SU-DHL-6 (cell line): ENCODE data around the gene LECT2.

ENCODE experiments used
- H2AFZ ChIP-seq: fragments of 200-600 bp; sonication (generic); 2 replicates; pipeline ENCODE4 v1.6.1; 2014; ENCODE audit warnings: low read depth, mild to moderate bottlenecking, moderate library complexity, mixed read lengths, antibody characterized with exemption, low read length; ENCODE audit not compliant: severe bottlenecking
- H3F3A ChIP-seq: fragments of 200-600 bp; shearing (Covaris generic); 2 replicates; pipeline ENCODE4 v1.6.0; 2016; ENCODE audit warnings: antibody characterized with exemption, mild to moderate bottlenecking; ENCODE audit not compliant: insufficient read depth
- H3K27ac ChIP-seq: fragments of 200-600 bp; sonication (generic); 2 replicates; pipeline ENCODE4 v1.5.1; 2016; ENCODE audit warnings: low read depth, mild to moderate bottlenecking, low read length, moderate library complexity, mixed read lengths
- H3K27me3 ChIP-seq: fragments of 200-600 bp; sonication (generic), shearing (Covaris generic); 2 replicates; pipeline ENCODE4 v1.6.0; 2014; ENCODE audit warnings: mild to moderate bottlenecking, low read length
- H3K36me3 ChIP-seq: fragments of 200-600 bp; sonication (generic); 2 replicates; pipeline ENCODE4 v1.6.1; 2014; ENCODE audit warnings: mild to moderate bottlenecking, low read length, mixed read lengths
- H3K4me2 ChIP-seq: fragments of 300-600, 200-600 bp; shearing (Covaris generic), sonication (generic); 2 replicates; pipeline ENCODE4 v1.6.0; 2014; ENCODE audit warnings: low read length, low read depth, mild to moderate bottlenecking; ENCODE audit not compliant: poor library complexity, severe bottlenecking
- H3K4me3 ChIP-seq: fragments of 200-600 bp; sonication (generic); 2 replicates; pipeline ENCODE4 v1.5.1; 2014; ENCODE audit warnings: antibody characterized with exemption, low read length, mild to moderate bottlenecking, mixed read lengths; ENCODE audit not compliant: insufficient read depth, poor library complexity, severe bottlenecking
- H3K79me2 ChIP-seq: fragments of 200-600 bp; sonication (generic); 2 replicates; pipeline ENCODE4 v1.6.1; 2014; ENCODE audit warnings: mild to moderate bottlenecking, low read length, moderate library complexity; ENCODE audit not compliant: insufficient read depth
- H3K9ac ChIP-seq: fragments of 200-600 bp; sonication (generic); 2 replicates; pipeline ENCODE4 v1.7.0; 2014; ENCODE audit warnings: mild to moderate bottlenecking, low read length
- H3K9me2 ChIP-seq: fragments of 200-600 bp; sonication (generic); replicated peaks from 2 replicates; pipeline ENCODE4 v1.6.1; 2014; ENCODE audit warnings: low read length; ENCODE audit not compliant: insufficient read depth
- H3K9me3 ChIP-seq: fragments of 200-600 bp; sonication (generic); 2 replicates; pipeline ENCODE4 v1.6.1; 2014; ENCODE audit warnings: low read length, mixed read lengths; ENCODE audit not compliant: insufficient read depth
- H4K20me1 ChIP-seq: fragments of 200-600 bp; sonication (generic); 2 replicates; pipeline ENCODE4 v1.6.1; 2014; ENCODE audit warnings: low read depth, mild to moderate bottlenecking, antibody characterized with exemption, low read length, moderate library complexity, mixed read lengths
- EZH2phosphoT487 ChIP-seq: fragments of 200-600 bp; sonication (generic), shearing (Covaris generic); conservative IDR thresholded peaks from 2 replicates; pipeline ENCODE4 v1.6.1; 2018; ENCODE audit warnings: mild to moderate bottlenecking, antibody characterized with exemption, low read length, moderate library complexity, mixed read lengths
- TF ChIP-seq, protein P1 (sequence below): fragments of 200-600 bp; sonication (generic); IDR thresholded peaks from one replicate; pipeline ENCODE4 v1.5.1; 2017; ENCODE audit warnings: antibody characterized with exemption, mild to moderate bottlenecking, low read length, moderate library complexity; ENCODE audit not compliant: insufficient read depth, poor library complexity, severe bottlenecking

Gene LECT2

GRCh38 chr5:135988546-135988945, 33.8 kb upstream of the LECT2 start:
- Histone ChIP-seq H3K79me2 (no peaks in the 10 kb centered on the region), H3K9me2 (no peaks in the 10 kb centered on the region), H2AFZ (no peak overlapping the region), H3K36me3 (no peaks in the 10 kb centered on the region), H3F3A (no peaks in the 10 kb centered on the region), H3K27me3 (no peaks in the 10 kb centered on the region), H3K9me3 (no peaks in the 10 kb centered on the region), H3K4me3 (no peak overlapping the region), H4K20me1 (no peaks in the 10 kb centered on the region), H3K9ac (no peak overlapping the region), H3K27ac (no peak overlapping the region), H3K4me2 (no peak overlapping the region)
- no peak for TF ChIP-seq EZH2phosphoT487
- TF ChIP-seq, protein P1, sequence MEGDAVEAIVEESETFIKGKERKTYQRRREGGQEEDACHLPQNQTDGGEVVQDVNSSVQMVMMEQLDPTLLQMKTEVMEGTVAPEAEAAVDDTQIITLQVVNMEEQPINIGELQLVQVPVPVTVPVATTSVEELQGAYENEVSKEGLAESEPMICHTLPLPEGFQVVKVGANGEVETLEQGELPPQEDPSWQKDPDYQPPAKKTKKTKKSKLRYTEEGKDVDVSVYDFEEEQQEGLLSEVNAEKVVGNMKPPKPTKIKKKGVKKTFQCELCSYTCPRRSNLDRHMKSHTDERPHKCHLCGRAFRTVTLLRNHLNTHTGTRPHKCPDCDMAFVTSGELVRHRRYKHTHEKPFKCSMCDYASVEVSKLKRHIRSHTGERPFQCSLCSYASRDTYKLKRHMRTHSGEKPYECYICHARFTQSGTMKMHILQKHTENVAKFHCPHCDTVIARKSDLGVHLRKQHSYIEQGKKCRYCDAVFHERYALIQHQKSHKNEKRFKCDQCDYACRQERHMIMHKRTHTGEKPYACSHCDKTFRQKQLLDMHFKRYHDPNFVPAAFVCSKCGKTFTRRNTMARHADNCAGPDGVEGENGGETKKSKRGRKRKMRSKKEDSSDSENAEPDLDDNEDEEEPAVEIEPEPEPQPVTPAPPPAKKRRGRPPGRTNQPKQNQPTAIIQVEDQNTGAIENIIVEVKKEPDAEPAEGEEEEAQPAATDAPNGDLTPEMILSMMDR = no peak

DNA sequence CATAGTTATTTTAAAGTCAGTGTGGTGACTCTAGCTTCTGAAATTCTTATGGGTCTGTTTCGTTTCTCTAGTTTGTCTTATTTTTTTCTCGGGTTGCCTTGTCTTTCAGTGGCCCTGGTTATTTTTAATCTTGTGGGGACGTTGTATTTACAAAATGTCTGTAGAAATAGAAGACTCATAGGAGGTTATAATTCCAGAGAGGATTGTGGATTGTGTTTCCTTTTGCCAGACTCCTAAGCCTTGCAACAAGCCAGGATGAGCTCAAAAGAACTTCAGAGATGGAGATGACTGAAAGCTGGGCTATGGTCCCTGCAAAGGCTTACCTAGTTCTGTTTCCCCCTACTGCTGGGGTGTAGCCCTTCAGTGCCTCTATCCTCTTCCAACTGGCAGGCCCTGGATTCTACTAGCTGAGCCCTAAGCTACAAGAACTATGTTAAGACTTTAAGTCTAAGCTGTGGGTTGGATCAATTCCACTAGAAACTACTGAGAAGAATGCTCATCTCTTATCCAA, 32.2 kb upstream of the LECT2 start:
- no peak overlapping the region for H3K27ac ChIP-seq
- no peaks in the 10 kb centered on the region for H3K79me2 ChIP-seq
- H4K20me1 ChIP-seq = no peaks in the 10 kb centered on the region
- H2AFZ ChIP-seq = no peak overlapping the region
- no peak overlapping the region for H3K9ac ChIP-seq
- H3K9me3 ChIP-seq = no peaks in the 10 kb centered on the region
- H3K4me3 ChIP-seq = no peak overlapping the region
- TF ChIP-seq, protein P1 = no peak
- no peak for TF ChIP-seq EZH2phosphoT487
- H3K36me3 ChIP-seq = no peaks in the 10 kb centered on the region
- H3K4me2 ChIP-seq = no peak overlapping the region
- no peaks in the 10 kb centered on the region for H3F3A ChIP-seq
- no peaks in the 10 kb centered on the region for H3K9me2 ChIP-seq
- H3K27me3 ChIP-seq = no peaks in the 10 kb centered on the region

- Histone ChIP-seq H3K4me2 (no peak overlapping the region), H3K4me3 (no peak overlapping the region)
Observed at GRCh38 chr5:135986401-135986800, 31.6 kb upstream of the LECT2 start.

More at GRCh38 chr5:135986401-135986800, 31.6 kb upstream of the LECT2 start:
- Histone ChIP-seq H2AFZ (no peak overlapping the region), H3K27ac (no peak overlapping the region), H3K27me3 (no peaks in the 10 kb centered on the region), H3K9ac (no peak overlapping the region), H3K36me3 (no peaks in the 10 kb centered on the region), H3K9me2 (no peaks in the 10 kb centered on the region), H3K9me3 (no peaks in the 10 kb centered on the region), H3K79me2 (no peaks in the 10 kb centered on the region), H3F3A (no peaks in the 10 kb centered on the region), H4K20me1 (no peaks in the 10 kb centered on the region)
- TF ChIP-seq, protein P1 = no peak
- TF ChIP-seq EZH2phosphoT487 = no peak
